Muscle of arm (tissue), 12 donors: ENCODE results near the gene POLD1. TPM values are rescaled to one million over a fixed set of nuclear protein-coding genes. Genes with fewer than 3 reads are reported as not detected.
A peak's percentile ranks its signal among the peaks of the same experiment; 100 is the strongest.

Experiments
- DNase-seq: peaks from one replicate; pipeline ENCODE4 v3.0.0-alpha.2; 2013
- polyA plus RNA-seq, 12 donors: library from polyadenylated mRNA; unstranded; fragments of 120-200 nt; gene quantifications; one replicate each; pipeline ENCODE4 v1.2.1, GENCODE V29; 2013; ENCODE audit not compliant: insufficient read length in 12 of 12

Gene POLD1
- polyA plus RNA-seq, 12 donors: 8.5 to 41.1 (median 14.5) TPM; not detected in 1

DNA sequence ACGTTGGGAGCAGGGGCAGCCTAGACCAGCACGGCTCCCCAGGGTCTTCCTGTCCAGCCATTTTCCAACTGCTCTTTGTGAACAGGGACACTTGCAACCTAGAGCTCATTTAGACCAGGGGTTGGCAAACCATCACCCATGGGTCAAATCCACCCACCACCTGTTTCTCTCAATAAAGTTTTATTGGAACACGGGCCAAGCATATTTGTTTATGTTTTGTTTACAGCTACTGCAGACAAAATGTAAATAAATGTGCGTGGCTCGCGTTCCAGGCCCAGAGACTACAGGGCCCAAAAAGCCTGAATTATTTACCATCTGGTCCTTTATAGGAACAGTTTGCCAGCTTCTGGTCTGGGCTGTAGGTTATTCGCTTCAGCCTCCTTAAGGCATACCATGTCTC is 78.8 kb downstream of the POLD1 start:
- no peak for DNase-seq

DNA sequence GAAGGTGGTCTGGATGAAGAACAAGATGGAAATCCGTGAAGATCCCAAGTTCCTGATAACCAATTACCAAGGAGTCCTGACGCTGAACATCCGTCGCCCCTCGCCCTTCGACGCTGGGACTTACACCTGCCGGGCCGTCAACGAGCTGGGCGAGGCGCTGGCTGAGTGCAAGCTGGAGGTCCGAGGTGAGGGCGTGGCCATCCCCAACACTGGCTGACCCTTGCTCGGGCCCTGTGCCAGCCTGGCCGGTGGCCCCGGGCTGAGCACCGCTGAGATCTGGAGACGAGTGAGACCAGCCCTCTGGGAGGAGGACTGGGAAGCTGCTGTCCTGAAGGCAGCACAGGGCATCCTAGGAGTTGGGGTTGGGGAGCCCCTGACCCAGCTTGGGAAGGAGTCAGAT is 80.2 kb downstream of the POLD1 start:
- DNase-seq: no peak

DNA sequence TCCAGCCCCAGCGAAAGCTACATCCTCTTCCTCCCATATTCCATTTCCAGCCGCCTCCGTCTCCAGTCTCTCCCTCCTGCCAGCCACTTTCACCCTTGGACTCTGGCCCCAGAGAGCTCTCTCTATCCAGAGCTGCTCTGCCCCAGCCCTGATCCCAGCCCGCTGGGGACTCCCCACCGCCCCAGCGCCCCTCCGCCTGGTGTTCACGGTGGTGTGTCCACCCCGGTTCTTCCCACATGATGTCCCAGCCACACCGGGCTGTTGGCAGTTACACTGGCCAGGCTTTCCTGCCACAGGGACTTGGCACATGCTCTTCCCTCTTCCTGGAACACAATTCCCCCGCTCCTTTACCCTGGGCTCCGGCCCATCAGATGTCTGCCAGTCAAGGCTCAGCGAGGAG is 80.9 kb downstream of the POLD1 start:
- DNase-seq: no peak

DNA sequence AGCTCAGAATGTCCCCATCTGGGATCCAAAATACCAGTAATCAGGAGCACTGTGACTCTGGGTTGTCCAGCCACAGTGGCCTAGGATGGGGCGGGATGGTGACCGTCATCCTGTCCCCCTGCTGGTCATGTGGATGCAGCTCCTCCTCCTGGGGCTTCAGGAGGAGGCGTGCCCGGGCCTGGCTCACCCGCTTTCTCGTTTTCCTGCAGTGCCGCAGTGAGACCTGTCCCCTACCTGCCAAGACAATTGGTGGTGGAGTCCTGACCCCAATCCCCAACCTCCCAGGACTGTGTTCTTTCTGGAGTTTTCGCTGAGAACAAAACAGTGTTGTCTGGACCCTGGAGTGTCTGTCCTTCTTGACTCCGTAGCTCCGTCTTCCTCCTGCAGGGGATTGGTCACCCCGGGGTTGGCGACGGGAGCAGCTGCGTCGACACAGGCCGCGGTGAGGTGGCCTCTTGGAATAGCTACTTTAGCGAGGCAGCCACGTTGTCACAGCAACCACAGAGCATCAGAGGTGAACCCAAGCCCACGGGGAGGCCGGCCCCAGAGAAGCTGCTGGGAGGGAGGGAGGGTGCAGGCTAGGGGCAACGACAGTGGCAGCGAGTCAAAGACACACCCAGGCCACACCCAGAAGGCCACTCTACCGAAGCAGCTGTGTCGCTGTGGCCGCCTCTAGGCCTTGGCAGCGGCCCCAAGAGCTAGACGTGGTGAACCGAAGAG is 82.0 kb downstream of the POLD1 start:
- DNase-seq: peak; percentile 41

DNA sequence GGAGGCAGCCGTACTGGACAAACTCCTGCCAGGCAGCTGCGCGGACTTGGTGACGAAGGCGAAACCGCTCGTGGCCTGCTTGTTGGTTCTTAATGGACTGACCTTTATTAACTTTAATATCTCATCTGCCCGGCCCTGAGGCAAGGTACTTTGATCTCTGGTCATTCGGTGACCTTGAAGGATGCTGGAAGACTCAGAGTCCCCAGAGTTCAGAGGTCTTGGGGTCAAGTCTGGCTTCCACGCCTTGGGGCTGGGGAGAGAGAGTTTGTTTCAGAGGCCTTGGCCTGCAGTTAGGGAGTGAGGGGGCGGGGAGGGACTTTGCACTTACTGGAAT is 82.5 kb downstream of the POLD1 start:
- no peak for DNase-seq

DNA sequence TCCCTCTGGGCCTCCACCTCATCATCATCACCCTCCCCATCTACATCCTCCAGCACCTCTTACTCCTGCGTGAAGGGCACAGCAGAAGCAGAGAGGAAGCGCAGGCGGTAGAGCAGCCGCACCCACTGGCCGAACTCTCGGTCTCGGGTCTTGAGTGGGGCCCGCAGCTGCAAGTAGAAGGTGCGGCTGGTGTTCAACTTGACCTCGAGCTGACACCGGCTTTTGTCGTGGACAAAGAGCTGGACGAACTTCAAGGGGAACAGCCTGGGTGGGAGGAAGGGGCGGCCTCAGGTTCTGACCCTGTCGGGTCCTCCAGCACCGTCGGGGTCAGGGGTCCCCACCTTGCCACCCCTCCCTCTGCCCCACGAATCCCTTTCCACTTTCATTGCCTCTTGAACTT is 83.4 kb downstream of the POLD1 start:
- DNase-seq: no peak

Other genes starting within 250 kb of the POLD1 start
- under 1 TPM in 1 of 12 donors, not detected in 11; 0.24 TPM for gene IZUMO2, start 221.1 kb upstream of the POLD1 start, polyA plus RNA-seq
- gene MYH14, start 180.7 kb upstream of the POLD1 start, polyA plus RNA-seq: 10 to 100 TPM in 11 of 12 donors, not detected in 1; 21.8 to 61.6 (median 34.1) TPM
- gene KCNC3, start 55.0 kb upstream of the POLD1 start, polyA plus RNA-seq: 1 to 10 TPM in 8 of 12 donors, under 1 TPM in 3, not detected in 1; 0.69 to 6.7 (median 1.2) TPM
- 1 to 10 TPM in 5 of 12 donors, under 1 TPM in 5, not detected in 2; 0.43 to 1.6 (median 0.96) TPM for gene NAPSA, start 18.7 kb upstream of the POLD1 start, polyA plus RNA-seq
- 10 to 100 TPM in 11 of 12 donors, not detected in 1; 16.0 to 30.8 (median 17.6) TPM for gene NR1H2, start 7.9 kb upstream of the POLD1 start, polyA plus RNA-seq
- 1 to 10 TPM in 2 of 12 donors, under 1 TPM in 9, not detected in 1; 0.13 to 9.9 (median 0.56) TPM for gene SPIB, start 34.6 kb downstream of the POLD1 start, polyA plus RNA-seq
- gene MYBPC2, start 48.5 kb downstream of the POLD1 start, polyA plus RNA-seq: 100 to 1,000 TPM in 1 of 12 donors, 10 to 100 TPM in 9, not detected in 2; 11.4 to 140 (median 53.8) TPM
- gene EMC10, start 92.2 kb downstream of the POLD1 start, polyA plus RNA-seq: 100 to 1,000 TPM in 4 of 12 donors, 10 to 100 TPM in 8; 66.6 to 203 (median 95.2) TPM
- gene GARIN5A, start 92.5 kb downstream of the POLD1 start, polyA plus RNA-seq: 1 to 10 TPM in 10 of 12 donors, not detected in 2; 2.4 to 6.8 (median 3.9) TPM
- gene JOSD2, start 126.8 kb downstream of the POLD1 start, polyA plus RNA-seq: 10 to 100 TPM in 11 of 12 donors, not detected in 1; 11.8 to 41.3 (median 17.8) TPM
- 1 to 10 TPM in 1 of 12 donors, under 1 TPM in 9, not detected in 2; 0.18 to 1.9 (median 0.65) TPM for gene ASPDH, start 129.6 kb downstream of the POLD1 start, polyA plus RNA-seq
- gene LRRC4B, start 184.1 kb downstream of the POLD1 start, polyA plus RNA-seq: 10 to 100 TPM in 4 of 12 donors, 1 to 10 TPM in 7, not detected in 1; 6.0 to 21.0 (median 8.7) TPM